Measurements from ENCODE around the gene DCAF11.
A peak's percentile ranks its signal among the peaks of the same experiment; 100 is the strongest.

Gene DCAF11

GRCh38 chr14:24164518-24164991 is 50.0 kb downstream of the DCAF11 start:
- CTCF ChIA-PET, result interaction anchor here (0.8 to 7.3 kb wide), 5 partner anchors 13 to 144 kb away, joined by 3 to 154 read pairs (median 3); partner anchors contain the start of genes CIDEB, DCAF11, NRL and PSME2
- TF ChIP-seq CTCF (IDR thresholded peaks at IDR 0.05; ENCODE audit: control extremely low read depth, extremely low read depth, low read depth, missing control alignments), result no peak
- POLR2A ChIA-PET, result interaction anchor here (0.6 to 1.8 kb wide), 6 partner anchors 9 to 23 kb away, joined by 3 to 9 read pairs (median 4); partner anchors contain the start of gene PSME2
- no peak for DNase-seq (ENCODE audit: extremely low spot score)

GRCh38 chr14:24165785-24166184 is 51.2 kb downstream of the DCAF11 start:
- no peak for TF ChIP-seq CTCF (IDR thresholded peaks at IDR 0.05; ENCODE audit: control extremely low read depth, extremely low read depth, low read depth, missing control alignments)
- POLR2A ChIA-PET, result interaction anchor here (1.0 to 1.5 kb wide), 2 partner anchors 15 to 21 kb away, joined by 3 to 4 read pairs; no protein-coding TSS in a partner anchor
- no peak for DNase-seq (ENCODE audit: extremely low spot score)
- CTCF ChIA-PET, result interaction anchor here (1.0 to 7.3 kb wide), 3 partner anchors 14 to 142 kb away, joined by 3 to 154 read pairs (median 3); partner anchors contain the start of genes CIDEB, PSME2 and RNF31

GRCh38 chr14:24167469-24168114 is 53.0 kb downstream of the DCAF11 start:
- CTCF ChIA-PET, result no interaction called here
- no peak for DNase-seq (ENCODE audit: extremely low spot score)
- no peak for TF ChIP-seq CTCF (IDR thresholded peaks at IDR 0.05; ENCODE audit: control extremely low read depth, extremely low read depth, low read depth, missing control alignments)
- POLR2A ChIA-PET, result no interaction called here

- CTCF ChIA-PET, result interaction anchor here (1.2 to 5.4 kb wide), 4 partner anchors 11 to 70 kb away, joined by 3 to 38 read pairs (median 4); partner anchors contain the start of genes IRF9, PSME2 and TINF2
- peak; percentile 91 for DNase-seq (ENCODE audit: extremely low spot score)
- POLR2A ChIA-PET, result interaction anchor here (0.6 to 1.0 kb wide), 6 partner anchors 11 to 1139 kb away, joined by 4 to 11 read pairs (median 6); partner anchors contain the start of gene IRF9
- TF ChIP-seq CTCF (IDR thresholded peaks at IDR 0.05; ENCODE audit: control extremely low read depth, extremely low read depth, low read depth, missing control alignments), result no peak
Measured at GRCh38 chr14:24171422-24172260, 57.1 kb downstream of the DCAF11 start, which contains the start of gene REC8. Gene REC8, plus strand, starts transcription at chr14:24172080. Its CDS starts 473 bp downstream, at chr14:24172553.

- no peak for DNase-seq (ENCODE audit: extremely low spot score)
- ChIA-PET POLR2A (interaction anchor here (1.1 to 1.4 kb wide), 3 partner anchors 11 to 36 kb away, joined by 3 to 4 read pairs (median 3); partner anchors contain the start of genes IRF9 and PSME1), CTCF (interaction anchor here (1.1 to 5.4 kb wide), 4 partner anchors 11 to 81 kb away, joined by 3 to 38 read pairs (median 4); partner anchors contain the start of genes IRF9, PSME2 and TINF2)
- no peak for TF ChIP-seq CTCF (IDR thresholded peaks at IDR 0.05; ENCODE audit: control extremely low read depth, extremely low read depth, low read depth, missing control alignments)
Measured at GRCh38 chr14:24172261-24172860, 57.8 kb downstream of the DCAF11 start.
